NCI-H774 (cell line): ENCODE results near the gene LUZP1.
"Not testable (repeated sequence)": the region's sequence is repeated elsewhere in the genome, so short reads cannot be mapped to it uniquely, and the experiment has no call there.

ENCODE experiments used
- DNase-seq: peaks from one replicate; lab custom pipeline; 2025; lab: John Stamatoyannopoulos, UW

LUZP1 gene

DNA sequence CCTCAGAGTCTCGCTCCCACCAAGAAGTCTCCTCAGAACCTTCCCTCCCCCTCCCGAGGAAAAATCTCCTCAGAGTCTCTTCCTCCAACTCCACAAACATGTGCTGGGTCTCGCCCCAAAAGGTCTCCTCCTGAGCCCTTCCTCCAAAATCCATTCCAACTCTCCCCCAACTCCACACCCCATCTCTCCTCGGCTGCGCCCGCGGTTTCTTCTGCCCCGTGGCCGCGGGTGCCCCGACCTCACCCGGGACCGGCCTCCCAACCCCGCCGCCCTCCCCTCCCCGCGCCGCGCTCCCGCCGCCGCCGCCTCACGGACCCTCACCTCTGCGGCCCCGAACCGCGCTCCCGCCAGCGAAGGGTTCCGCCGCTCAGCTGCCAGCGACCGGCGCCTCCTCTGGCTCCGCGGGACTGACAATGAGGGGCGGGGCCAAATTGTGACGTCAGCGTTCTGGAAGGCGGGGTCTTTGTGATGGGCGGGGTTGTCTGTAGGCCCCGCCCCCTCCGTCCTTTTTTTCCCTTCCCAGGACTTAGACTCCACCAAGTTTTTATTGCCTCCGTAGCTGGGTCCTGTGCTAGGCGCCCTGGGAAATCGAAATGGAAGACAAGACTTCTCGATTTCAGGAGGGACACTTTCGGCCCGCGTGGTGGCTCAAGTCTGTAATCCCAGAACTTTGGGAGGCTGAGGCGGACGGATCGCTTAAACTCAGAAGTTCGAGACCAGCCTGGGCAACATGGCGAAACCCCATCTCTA, at the start of gene LUZP1:
Gene LUZP1 (minus strand): TSS at position 412 of the 750 bp plus-strand sequence.
- DNase-seq: peak; percentile 36

GRCh38 chr1:23217421-23218115, 48.9 kb upstream of the LUZP1 start, which contains the start of gene HTR1D:
TSS of gene HTR1D (minus strand) at chr1:23217502. CDS start at chr1:23194219, 23,283 bp downstream.
- DNase-seq: no peak

GRCh38 chr1:23216771-23217420, 48.2 kb upstream of the LUZP1 start:
- no peak for DNase-seq

DNA sequence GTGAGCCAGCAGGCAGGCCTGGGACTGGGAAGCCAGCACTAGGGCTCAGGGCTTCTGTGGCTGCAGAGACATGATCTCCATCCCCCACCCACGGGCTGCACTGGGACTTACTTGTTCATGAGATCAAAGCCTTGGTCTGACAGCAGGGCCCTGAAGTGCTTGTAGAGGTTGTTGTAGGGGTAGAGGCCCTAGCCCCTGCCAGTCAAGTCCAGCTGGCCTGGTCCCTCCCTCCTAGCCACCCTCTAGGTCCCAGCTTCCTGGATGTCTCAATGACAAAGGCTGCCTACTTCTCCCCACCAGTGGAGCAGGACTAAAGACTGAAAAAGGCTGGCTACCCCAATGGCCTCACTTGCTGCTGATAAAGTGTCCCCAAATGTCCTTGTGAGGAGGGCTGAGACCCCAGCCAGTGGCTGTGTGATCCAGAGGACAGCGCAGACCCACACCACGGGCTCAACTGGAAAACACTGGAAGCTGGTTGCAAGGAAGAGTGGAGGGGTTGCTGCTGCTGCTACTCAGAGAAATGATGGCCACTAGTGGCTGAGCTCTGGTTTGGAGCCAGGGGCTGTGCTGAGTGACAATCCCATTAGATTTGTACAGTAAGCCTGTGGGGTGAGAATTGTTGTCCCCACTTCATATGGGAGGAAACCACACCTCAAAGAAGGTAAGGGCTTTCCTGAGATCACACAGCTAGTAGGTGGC, 47.2 kb upstream of the LUZP1 start:
- DNase-seq: no peak

- no peak for DNase-seq
These were observed 46.6 kb upstream of the LUZP1 start for GRCh38 chr1:23215291-23215690.

DNA sequence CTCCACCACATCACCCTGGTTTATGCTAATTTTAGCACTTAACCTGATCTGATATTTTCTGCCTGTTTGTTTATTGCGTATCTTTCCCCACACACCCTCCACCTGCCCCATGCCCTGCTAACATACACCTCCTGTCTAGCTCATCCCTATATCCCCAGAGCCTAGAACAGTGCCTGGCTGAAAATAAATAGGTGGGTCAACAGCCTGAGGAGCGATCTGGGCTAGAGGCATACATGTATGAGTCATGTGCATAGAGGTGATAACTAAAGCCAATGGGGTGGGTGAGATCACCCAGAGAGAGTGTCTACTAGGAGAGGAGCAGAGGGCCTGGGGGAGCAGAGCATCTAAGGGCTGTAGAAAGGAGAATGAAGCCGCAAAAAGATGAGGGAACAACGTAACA, 46.0 kb upstream of the LUZP1 start:
- no peak for DNase-seq

DNA sequence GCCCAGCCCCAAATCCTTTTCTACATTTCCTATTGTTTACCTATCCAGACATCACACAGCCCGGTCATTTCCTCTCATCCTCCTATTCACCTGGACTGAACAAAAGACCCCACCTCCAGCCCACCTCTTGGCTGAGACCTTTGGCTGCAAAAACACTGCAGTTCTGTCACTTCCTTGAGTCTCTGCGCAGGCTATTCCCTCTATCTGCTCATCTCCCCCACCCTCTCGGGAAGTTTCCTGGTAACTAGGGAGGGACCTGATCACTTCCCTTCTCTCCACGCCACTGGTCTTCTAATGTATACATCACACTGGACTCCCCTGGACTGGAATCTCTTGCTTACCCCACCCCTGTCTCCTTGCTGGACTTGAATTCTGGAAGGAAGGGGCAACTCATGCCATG, 43.3 kb upstream of the LUZP1 start:
- DNase-seq: no peak

DNA sequence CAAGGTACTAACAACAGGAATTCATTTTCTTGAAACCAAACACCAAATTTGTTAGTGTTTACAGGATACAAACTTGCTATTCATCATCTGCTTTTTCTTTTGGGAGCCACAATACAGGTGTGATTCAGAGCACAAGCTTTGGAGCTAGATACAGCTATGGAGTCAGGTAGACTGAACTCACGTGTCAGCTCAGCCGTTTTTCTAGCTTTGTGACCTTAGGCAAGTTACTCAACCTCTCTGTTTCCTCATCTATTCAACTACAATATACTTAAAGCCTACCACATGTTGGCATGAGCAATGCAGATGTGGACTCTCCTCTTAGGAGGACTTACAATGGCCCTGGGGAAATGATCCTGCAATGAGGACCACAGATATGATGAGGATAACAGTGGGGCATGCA, 42.3 kb upstream of the LUZP1 start:
- DNase-seq: no peak

- no peak for DNase-seq
These were observed 41.7 kb upstream of the LUZP1 start for GRCh38 chr1:23210351-23210785.

DNA sequence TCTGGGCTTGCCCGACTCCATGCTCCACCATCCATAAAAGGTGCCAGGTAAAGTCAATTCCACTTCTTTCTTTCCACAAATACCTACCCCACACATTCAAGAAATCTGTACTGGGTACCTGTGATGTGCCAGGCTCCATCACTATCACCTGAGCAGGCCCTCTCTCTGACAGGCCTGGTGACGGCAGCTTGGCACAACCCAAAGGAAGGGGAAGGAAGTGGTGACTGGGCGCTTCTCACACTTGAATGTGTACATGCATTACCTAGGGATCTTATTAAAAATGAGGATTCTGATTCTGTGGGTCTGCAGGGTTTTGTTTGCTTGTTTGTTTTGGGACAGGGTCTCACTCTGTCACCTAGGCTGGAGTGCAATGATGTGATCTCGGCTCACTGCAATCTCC, 41.1 kb upstream of the LUZP1 start:
- no peak for DNase-seq

GRCh38 chr1:23208527-23208926, 39.9 kb upstream of the LUZP1 start:
- DNase-seq: no peak

- not testable (repeated sequence) for DNase-seq
These were observed 39.1 kb upstream of the LUZP1 start for GRCh38 chr1:23207733-23208132.

DNA sequence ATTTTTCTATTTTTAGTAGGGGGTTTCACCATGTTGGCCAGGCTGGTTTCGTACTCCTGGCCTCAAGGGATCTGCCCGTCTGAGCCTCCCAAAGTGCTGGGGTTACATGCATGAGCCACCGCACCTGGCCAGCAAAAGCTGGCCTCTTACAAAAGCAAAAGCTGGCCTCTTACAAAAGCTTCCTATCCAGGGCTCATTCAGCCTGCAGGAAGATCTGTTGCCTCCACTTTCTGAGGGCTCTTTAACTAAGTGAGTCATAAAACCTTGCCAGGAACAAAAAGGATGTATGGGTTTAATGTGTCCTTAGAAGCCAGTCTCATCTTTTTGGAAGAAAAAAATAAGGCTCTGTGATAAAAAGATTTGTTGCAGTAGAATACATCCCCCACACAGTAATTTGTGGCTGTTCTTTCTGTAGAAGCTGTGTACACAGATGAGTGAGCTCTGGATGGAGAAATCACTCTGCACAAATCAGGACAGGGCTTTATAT, 33.6 kb upstream of the LUZP1 start:
- no peak for DNase-seq

GRCh38 chr1:23200883-23201282, 32.2 kb upstream of the LUZP1 start:
- no peak for DNase-seq

GRCh38 chr1:23198373-23198772, 29.7 kb upstream of the LUZP1 start:
- DNase-seq: no peak

DNA sequence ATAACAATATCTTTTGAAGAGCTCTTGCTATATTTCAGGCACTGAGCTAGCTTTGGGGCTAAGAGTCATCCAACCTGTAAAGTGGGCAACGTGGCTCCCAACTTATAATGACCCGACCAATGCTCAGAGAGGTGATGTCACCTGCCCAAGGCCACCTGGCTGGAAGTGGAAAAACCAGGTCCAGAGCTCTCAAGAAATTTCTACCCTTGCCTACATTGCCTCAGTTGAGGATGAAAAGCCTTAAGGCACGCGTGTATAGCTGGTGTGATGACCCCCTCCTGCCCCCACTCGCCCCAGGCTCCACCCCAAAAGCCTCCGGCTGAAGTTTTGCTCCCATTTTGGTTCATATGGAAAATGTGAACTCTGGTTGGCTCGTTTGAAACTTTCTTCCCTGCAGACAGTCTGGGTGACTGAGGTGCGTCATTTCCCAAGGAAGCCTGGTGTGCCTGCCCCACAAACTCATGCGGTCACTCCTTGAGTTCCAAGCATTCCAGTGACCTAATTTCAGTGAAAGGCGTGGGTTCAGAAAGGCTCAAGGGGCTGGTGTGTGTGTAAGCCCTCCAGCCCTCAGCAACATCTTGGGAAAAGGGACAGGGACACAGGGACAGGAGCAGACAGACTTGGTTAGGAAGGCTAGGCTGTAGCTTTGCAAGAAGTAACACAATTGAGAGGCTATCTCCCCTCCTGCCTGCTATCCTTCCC, 28.1 kb upstream of the LUZP1 start:
- DNase-seq: no peak

DNA sequence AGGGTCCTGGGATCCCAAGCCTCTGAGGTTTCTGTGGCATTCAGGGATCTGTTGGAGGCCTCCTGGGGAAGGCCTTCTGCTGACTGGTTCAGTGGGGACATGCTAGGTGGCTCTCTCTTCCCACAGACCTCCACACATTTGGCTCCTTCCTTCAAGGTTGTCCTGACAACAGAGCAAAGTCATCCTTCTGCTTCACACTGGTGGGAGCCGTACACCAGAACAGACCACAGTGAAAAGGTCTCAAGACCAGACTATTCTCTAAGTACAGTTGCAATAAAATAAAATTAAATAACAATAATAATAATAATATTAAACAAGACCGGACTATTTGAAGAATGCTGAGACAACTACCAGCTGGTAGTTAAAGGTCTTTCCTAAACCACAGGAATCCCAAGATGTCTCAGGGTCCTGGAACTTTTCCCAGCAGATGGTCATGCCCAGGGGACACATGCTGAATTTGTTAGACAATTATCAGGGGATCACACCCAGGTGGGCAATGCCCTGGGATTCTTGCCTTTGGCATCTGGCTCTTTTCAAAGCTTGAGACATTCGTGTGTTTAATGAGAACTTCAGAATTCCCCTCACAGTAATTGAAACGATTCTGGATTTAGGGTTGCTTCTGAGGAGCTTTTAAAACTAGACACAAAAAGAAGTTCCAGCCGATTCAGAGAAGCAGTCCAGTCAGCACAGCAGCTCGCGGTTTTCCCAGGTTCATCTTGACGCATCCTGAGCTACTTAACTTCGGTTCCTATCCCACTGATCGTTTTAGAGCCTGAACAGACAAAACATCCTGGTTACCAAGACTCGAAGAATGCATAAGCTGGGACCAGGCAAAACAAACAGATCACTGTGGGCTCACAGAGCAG, 25.7 kb upstream of the LUZP1 start:
- no peak for DNase-seq

- DNase-seq: no peak
These were observed 24.9 kb upstream of the LUZP1 start for GRCh38 chr1:23193391-23194118.

DNA sequence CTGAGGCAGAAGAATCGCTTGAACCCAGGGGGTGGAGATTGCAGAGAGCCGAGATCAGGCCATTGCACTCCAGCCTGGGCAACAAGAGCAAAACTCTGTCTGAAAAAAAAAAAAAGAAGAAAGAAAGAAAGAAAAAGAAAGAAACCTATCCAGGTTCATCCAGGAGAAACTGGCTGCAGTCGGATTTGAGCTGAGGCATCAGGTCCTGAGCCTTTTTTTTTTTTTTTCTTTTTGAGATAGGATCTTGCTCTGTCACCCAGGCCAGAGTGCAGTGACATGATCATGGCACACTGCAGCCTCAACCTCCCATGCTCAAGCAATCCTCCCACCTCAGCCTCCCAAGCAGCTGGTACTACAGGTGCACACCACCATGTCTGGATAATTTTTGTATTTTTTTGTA, 22.5 kb upstream of the LUZP1 start:
- no peak for DNase-seq

DNA sequence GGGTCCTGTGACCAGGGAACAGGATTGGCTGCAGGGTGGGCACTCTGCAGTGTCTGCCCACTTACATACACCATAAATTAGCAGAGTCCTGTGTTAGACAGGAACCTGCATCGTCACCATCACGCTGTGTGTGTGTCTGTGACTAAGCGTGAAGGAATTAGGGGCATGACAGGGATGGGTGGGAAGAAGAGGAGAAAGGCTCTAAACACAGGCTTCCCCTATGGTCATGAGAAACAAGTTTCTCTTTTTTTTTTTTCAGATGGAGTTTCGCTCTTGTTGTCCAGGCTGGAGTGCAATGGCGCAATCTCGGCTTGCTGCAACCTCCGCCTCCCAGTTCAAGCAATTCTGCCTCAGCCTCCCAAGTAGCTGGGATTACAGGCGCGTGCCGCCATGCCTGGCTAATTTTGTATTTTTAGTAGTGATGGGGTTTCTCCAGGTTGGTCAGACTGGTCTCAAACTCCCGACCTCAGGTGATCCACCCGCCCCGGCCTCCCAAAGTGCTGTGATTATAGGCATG, 20.3 kb upstream of the LUZP1 start:
- not testable (repeated sequence) for DNase-seq
